AG20443 (cell line): Measurements from ENCODE around the gene KRT37.
"Not testable (repeated sequence)": the region's sequence is repeated elsewhere in the genome, so short reads cannot be mapped to it uniquely, and the experiment has no call there.

Source experiments
- DNase-seq: peaks from one replicate; pipeline ENCODE4 v3.0.0; 2012; ENCODE audit warnings: low spot score, mixed read lengths

Gene KRT37

DNA sequence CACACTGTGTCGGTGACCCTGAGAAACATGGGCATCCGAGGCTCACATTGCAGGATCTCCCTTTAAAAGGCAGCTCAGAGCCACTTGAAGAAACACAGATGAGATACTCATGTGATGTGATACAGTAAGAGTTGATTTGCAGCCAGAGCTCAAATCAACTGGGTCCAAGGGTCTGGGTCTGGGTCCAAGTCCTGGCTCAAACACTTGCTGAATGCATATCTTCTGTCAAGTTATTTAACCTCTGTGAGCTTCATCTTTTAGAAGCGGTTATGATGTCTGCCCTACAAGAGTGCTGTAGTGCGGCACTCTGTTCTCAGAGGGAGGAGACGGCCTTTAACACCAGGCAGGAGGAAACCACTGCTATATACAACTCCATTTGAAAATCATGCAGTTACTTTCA lies 10.0 kb upstream of the KRT37 start:
- DNase-seq: no peak

DNA sequence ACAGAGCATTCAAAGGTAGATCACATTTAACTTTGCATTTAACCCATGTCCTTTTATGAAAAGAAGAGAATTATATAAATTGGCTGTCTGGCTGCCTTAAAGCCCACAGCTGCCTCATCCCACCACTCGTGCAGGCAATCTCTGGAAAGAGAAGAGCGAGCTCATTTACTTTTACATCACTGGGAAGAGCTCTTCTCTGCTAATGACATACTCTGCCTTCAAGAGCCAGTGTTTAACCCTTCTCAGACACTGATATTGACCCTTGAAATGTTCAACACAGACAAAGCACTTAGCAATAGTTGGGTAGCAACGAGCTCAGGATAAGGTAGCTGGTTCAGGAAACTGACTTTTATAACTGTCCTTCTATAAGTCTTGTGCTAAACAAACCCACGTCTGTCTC lies 9.6 kb upstream of the KRT37 start:
- no peak for DNase-seq

DNA sequence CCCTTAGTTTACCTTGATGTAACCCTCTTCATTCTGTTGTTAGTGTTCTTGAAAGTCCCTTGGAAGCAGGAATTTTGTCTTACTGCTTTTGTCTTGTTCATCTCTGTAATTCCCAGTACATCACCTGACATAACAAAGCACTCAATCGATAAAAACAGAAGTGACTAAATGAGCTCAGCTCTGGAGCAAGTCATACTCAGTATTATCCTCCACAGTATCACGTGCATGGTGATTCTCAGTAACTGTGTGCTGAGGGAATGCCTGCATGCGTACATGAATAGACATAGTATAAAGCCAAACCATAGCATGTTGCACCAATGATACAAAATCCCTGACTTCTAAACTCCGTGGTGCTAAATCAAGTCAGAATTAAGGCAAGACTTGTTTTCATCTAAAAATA lies 9.2 kb upstream of the KRT37 start:
- DNase-seq: no peak

DNA sequence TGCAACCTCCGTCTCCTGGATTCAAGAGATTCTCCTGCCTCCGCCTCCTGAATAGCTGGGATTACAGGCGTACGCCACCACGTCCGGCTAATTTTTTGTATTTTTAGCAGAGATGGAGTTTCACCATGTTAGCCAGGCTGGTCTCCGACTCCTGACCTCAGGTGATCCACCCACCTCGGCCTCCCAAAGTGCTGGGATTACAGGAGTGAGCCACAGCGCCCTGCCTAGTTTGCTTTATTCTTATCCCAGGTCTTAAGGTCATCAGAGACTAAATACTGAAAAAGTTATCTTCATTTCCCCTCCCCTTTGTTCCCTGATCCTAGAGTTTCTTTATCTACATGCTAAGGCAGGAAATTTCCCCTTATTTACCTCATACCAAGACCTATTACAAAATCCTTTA lies 6.0 kb upstream of the KRT37 start:
- DNase-seq: not testable (repeated sequence)

DNA sequence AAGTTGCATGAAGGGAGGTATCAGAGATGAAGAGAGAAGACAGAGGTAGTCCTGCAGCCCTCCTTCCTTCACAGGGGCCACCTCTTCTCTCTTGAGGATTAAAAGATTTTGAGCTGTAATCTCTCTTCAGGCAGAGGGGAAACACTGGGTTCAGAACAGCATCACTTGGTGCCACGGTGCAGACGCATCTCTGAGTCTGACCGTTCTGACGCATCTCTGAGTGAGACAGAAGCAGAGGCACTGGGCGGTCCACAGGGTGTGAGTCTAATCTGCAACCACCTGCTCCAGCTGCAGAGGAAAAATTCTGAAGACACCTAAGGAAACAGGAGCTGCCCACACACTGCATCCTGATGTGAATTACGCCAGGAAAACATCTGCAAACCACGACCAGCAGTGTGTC lies 5.3 kb upstream of the KRT37 start:
- DNase-seq: no peak

DNA sequence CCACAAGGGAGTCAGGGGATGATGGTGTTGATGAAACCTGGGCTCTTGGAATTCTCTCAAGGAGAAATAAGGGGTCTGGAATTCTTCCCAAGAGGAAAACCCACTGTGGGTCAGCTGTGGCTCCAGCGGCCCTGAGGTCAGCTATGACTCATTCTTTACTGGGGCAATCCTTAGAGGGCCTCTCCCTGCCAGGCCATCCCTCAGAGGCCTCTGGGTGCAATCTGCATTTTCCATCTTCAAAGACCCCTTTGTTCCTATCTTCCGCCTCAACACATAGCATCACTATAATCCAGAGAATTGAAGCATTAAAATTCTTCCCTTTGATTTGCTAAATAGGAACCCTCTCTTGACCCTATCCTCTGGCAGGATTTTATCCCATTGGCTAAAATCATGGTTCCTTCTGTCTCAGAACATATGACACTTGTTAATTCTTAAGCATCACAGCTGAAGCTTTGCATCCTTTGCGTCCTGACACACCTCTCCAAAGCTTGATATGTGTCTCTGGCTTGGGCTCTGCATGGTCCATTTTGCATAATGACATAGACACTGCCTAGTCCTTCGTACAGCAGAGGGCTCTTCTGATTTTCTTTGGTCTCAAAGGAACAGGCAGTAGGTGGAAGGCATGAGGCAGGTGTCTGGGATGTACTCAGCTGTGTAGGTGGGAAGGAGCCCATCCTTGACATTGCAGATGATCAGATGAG lies 4.4 kb upstream of the KRT37 start:
- DNase-seq: no peak

DNA sequence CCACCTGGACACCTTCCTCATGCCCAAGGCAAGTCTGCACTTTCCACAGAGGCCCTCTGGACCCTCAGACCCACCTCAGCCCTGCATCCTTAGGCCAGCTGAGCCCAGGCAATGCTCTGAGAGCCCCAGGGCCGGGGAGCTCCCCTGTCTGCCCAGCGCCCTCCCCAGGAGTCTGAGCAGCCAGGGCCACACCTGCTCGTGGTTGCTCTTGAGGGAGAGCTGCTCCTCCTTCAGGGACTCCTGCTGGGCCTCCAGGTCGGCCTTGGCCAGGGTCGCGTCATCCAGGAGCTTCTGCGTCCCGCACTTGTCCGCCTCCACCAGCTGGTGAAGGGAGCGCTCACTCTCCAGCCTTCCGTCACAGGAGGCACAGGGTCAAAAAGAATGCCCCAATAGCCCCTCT lies 1.8 kb downstream of the KRT37 start:
- not testable (repeated sequence) for DNase-seq

DNA sequence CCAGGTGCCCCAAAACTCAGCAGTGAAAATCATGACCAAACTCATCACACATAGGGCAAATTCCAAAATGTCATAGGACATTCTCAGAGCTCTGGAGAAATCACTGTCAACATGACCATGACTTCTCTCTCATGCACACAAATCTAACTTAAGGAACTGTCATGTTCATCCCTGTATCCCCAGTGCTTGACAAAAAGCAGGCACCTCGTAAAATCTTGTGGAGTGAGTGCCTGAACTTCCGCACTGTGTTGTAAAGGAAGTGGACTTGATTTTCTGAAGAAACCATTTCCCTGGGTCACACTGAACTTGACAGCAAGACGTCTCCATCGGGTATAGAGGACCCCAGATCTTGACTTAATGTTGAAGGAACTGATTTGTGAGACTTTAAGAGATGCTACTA lies 2.8 kb downstream of the KRT37 start:
- DNase-seq: no peak

DNA sequence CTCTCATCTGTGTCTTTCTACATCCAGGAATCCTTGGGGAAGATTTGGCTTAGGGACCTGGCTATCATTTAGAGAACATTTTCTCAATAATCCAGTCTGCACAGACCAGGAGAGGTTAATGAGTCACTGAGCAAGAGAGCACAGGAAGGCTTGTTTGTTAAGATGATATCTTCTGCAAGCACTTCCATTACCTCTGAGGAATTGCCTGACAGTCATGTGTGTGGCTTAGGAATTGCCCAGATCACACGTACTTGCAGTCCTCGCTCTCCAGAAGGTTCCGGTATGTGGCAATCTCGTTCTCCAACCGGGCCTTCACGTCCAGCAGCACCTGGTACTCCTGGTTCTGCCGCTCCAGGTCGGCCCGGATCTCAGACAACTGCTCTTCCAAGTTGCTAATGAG lies 3.3 kb downstream of the KRT37 start:
- DNase-seq: peak; percentile 47

DNA sequence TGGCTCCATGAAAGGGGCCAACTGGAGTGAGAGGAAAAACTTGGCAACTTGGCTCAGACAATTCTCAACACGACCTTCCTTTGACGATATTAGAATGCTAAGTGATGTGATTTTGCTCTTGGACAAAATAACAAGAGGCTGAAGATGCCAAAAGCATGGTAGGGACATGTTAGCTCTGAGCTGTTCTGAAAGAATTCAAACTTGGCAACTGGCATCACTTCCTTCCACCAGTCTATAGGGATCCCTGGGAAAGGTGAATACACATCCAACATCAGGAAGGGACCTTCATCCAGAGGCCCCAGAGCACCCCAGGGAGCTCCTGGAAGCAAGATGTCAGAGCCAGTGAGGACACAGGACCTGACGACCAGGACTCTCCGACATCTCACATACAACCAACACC lies 4.3 kb downstream of the KRT37 start:
- DNase-seq: peak; percentile 49

DNA sequence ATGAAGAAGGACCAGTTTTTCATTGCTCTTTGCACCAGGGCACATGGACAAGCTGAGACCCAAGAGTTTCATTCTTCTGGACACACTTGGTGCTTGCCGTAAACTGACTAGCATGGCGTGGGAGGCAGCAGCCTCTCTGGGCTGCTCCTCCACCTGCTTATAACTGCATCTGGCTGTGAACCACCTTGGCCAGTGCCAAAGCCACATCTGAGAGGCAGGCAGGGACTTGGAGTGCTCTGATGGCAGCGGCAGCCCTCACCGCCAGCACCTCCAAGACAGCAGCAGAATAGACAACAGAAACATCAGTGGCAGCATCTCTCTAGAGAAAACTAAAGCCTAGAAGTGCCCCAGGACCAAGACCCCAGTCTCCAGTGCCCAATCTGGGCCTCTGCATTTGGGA lies 4.7 kb downstream of the KRT37 start:
- no peak for DNase-seq

DNA sequence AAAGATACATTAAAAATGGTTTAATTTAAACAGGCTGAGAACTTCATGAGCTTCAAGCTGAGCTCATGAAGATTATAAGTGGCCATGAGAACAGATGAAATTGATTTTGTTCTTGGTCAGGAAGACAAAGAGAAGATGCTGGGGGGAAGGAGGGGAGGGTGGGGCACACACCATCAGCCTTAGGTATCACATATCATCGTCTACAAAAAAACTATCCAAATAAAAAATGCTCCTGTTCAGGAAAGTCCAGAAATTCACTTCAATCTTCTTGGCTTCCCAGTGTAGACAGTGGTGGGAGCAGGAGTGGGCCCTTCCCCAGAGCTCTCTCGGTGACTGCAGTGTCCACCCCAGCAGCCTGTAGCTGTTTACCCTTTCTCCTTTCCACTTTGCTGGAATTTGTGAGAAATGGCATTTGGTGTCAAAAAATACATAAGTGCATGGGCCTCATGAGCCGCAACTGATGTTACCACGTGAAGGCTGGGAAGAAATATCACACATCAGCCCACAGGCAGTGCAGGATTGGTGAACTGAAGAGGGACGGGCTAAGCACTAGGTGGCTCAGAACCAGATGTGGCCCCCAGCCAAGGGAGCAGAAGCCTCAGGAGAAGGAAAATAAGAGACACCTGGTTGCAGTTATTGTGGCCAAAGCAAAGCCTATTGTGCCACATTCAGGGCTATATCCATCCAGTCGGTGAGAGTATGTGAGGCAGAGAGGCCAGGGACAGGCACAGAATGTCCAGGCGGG lies 6.1 kb downstream of the KRT37 start:
- DNase-seq: no peak

DNA sequence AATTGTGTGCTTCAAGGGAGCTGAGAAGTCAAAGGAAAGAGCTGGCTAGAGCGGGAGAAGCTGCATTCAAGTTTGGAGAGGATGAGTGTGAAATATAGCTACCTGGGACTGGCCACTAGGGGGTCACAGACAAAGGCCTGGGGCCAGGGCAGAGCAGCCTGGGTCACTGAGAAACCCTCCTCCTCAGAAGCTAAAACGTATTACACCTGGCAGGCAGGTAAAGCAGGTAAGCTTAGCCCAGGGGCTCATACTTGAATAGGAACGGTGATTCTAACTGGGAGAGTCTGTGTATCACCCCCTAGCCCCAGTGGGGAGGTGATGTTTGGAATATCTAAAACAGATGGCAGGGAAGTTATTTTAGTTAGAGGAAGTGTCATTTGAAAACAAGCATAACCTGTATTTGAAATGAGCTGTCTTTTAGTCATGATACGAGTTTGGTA lies 6.8 kb downstream of the KRT37 start:
- DNase-seq: no peak

DNA sequence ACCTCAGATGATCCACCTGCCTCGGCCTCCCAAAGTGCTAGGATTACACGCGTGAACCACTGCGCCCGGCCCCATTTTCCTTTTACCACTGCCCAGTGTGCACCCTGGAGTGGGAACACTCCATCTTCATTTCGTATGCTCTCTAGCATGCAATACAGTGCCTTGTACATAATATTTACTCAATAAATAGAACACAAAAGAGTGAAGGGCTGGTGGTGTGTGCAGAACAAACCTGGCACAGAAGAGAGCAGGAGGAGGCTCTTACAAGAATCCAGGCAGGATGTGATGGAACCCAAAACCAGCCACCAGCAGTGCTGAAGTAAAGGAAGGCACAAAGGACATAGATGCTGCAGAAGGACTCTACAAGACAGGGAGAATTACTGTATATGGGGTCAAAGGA lies 7.3 kb downstream of the KRT37 start:
- DNase-seq: no peak

DNA sequence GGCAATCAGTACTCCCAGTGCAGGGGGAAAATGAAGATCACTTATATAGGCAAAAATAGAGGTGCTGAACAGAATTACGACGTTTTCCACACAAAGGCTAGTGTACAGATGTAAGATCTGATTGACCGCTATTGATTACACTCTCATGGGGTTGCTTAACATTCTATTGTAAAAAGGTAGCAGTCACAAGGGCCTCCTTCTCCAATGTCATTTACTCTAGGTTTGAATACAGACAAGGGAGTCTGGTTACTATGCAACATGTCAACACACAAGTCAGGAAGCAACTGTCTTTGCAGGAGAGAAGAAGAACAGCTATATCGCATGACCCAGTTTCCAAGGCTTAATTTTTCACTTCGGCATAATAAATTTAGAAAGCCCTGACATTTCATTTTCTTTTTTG lies 7.9 kb downstream of the KRT37 start:
- DNase-seq: no peak

DNA sequence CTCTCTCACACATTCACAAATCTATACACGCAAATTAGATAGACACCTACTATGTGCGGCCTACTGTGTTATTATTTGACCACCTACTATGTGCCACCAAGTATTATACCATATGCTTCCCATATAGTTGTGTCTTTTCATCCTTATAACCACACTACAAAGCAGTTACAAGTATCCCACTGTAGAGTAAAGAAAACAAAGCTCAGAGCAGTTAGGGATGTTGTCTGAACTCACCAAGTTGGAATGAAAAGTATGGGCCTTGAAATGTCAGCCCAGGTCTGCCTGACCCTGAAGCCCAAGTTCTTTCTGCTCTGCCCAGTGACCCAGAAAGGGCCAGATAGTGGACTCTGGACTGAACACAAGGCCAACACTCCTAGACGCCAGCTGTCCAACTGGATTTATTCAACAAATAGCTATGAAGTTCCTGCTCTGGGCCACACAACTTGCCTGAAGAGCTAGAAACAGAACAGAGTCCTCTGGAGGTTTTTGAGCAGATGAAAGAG lies 8.5 kb downstream of the KRT37 start:
- peak; percentile 75 for DNase-seq

DNA sequence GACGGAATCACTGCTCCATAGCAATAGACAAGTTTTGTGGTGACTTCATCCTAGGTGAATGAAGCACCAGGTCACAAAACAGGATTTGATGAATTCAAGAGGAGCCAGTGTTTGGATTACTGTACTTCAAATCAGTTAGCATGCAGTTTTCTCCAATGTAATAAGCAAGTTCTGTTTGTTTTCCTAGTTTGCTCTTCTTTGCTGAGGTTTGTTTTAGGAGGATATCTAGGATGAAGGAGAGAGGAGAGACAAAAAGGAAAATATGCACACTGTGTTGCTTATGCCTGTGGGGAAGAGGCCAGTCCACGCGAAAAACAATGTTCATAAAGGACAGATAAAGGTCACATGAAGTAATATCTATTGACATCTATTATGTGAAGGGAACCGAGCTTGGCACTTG lies 9.0 kb downstream of the KRT37 start:
- DNase-seq: no peak

DNA sequence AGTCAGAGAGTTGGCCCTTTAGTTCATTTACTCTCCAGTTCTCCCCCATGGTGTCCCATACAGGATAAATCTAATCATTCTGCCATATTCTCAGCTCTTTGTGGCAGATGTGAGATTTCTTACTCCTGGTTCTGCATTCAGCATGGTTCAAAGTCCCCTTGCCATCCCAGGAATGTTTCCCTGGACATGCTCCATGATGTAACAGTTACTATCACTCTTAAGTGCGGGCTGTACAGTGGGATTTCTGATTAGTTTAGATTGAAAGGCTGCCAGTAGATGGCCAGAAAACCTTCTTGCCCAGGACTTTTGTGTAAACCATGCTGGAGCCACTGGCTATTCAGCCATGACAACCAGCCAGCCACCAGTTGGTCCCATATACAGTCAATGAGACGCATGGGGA lies 10.4 kb downstream of the KRT37 start:
- no peak for DNase-seq

DNA sequence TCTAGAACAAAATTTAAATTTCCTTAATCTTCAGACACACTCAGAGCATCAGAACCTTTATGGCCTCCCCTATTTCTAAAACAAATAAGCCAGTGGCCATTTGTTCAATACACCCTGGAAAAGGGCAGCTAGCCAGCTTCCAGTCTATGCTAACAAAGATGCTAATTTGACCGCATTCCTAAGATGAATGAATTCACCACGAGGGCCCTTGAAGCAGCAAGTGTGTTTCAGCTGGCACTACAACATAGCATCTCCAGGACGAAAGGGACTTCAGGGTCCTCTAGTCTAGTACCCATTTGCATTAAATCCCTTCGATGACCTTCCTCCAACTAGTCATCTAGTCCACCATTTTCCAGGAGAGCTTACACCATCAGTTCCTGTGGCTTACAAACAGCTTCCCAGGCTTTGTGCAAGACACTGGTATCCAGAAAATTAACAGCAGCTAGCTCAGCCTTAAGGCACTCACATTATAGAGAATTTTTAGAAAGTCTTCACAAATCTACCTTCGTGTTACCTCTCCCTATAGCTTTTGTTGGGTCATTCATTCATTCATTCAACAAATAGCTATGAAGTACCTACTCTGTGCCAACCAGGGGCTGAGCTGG lies 10.9 kb downstream of the KRT37 start:
- DNase-seq: no peak

DNA sequence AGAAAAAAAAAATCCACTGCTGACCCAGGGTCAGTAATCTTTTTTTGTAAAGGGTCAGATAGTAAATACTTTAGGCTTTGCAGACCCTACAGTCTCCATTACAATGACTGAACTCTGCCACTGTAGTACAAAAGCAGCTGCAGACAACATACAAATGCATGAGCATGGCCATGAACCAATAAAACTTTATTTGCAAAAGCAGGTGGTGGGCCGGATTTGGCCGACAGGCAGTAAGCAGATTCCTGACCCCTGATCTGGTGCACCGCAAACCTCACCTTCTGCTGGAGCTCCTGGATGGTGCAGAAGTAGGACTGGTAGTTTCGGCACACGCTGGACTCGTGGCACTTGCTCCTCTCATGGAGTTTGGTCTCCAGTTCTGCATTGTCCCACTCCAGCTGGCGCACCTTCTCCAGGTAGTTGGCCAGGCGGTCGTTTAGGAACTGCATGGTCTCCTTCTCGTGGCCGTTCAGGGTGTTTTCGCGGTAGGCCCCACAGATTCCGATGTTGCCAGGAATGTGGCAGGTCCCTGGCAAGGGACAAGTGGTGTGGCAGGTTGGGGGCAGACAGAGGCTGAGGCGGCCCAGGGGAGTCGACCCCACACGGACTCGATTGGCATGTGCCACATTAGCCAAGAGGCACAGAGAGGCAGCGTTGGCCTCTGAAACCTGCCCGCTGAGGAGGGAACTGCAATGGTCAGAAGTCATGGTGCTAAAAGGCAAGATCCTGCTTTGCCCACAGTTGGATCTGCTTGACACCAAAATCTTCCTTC lies 13.1 kb downstream of the KRT37 start:
- DNase-seq: no peak

DNA sequence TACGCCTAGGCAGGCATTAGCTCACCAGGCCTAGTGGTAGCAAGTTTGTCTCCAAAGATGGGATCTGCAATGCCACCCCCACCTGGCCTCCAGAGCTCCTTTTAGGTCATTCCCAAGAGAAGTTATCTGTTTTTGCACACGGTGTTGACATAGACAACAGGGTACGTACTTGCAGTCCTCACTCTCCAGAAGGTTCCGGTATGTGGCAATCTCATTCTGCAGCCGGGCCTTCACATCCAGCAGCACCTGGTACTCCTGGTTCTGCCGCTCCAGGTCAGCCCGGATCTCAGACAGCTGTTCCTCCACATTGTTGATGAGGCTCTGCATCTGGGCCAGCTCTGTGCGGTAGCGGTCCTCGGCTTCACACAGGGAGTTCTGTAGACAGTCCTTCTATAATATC lies 17.2 kb downstream of the KRT37 start:
- DNase-seq: no peak

DNA sequence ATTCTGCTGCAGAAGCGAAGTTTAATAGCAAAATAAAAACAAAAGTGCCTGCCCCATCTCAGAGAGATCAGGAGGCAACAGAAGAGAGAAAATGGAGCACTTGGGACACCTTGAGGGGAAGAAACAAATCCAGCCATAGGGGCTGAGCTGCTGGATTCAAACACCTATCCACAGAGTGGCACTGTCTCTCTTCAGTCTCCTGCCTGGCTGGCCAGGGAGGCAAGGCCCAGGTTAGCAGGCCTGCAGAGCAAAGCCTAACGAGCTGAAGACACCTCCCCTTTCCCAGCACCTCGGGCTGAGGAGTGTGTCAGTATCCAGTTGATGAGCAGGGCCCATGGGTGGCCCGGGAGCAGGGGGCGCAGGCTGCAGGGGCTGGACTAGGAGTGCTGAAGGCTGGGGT lies 18.2 kb downstream of the KRT37 start:
- DNase-seq: no peak
